Ammon's horn (tissue), 1 donor: ENCODE measurements around the gene FUCA1.
A peak's percentile ranks its signal among the peaks of the same experiment; 100 is the strongest.
"Not testable (repeated sequence)": the region's sequence is repeated elsewhere in the genome, so short reads cannot be mapped to it uniquely, and the experiment has no call there.

Source experiments
- DNase-seq: peaks from one replicate; pipeline ENCODE4 v3.0.0-alpha.2; 2016; ENCODE audit warnings: low spot score

FUCA1 gene

GRCh38 chr1:23837908-23838307 is 30.2 kb downstream of the FUCA1 start:
- DNase-seq = no peak

GRCh38 chr1:23836037-23836436 is 32.1 kb downstream of the FUCA1 start:
- no peak for DNase-seq

- DNase-seq = not testable (repeated sequence)
Observed at GRCh38 chr1:23834156-23834555, 33.9 kb downstream of the FUCA1 start.

GRCh38 chr1:23827717-23828116 is 40.4 kb downstream of the FUCA1 start:
- DNase-seq = no peak

GRCh38 chr1:23826590-23826989 is 41.5 kb downstream of the FUCA1 start:
- DNase-seq = not testable (repeated sequence)

- DNase-seq = no peak
Observed at GRCh38 chr1:23825762-23826522, 42.1 kb downstream of the FUCA1 start.

GRCh38 chr1:23825076-23825761 is 42.9 kb downstream of the FUCA1 start, which contains the start of gene HMGCL:
Gene HMGCL (minus strand): TSS chr1:23825429. CDS start chr1:23825415, 14 bp downstream.
- DNase-seq = peak; percentile 93

GRCh38 chr1:23824711-23825075 is 43.4 kb downstream of the FUCA1 start:
- DNase-seq = no peak

- DNase-seq = no peak
Observed at GRCh38 chr1:23823767-23824166, 44.3 kb downstream of the FUCA1 start.

GRCh38 chr1:23817633-23818032 is 50.5 kb downstream of the FUCA1 start:
- no peak for DNase-seq

GRCh38 chr1:23816906-23817305 is 51.2 kb downstream of the FUCA1 start:
- DNase-seq = no peak

GRCh38 chr1:23816361-23816760 is 51.7 kb downstream of the FUCA1 start:
- no peak for DNase-seq

GRCh38 chr1:23814016-23814415 is 54.1 kb downstream of the FUCA1 start:
- DNase-seq = no peak

GRCh38 chr1:23810818-23811540 is 57.1 kb downstream of the FUCA1 start:
- DNase-seq = peak; percentile 68

GRCh38 chr1:23809751-23810171 is 58.3 kb downstream of the FUCA1 start:
- DNase-seq = peak; percentile 75

- no peak for DNase-seq
Observed at GRCh38 chr1:23807453-23807852, 60.6 kb downstream of the FUCA1 start.

GRCh38 chr1:23806280-23806679 is 61.8 kb downstream of the FUCA1 start:
- no peak for DNase-seq

- DNase-seq = no peak
Observed at GRCh38 chr1:23805025-23805424, 63.1 kb downstream of the FUCA1 start.

- DNase-seq = no peak
Observed at GRCh38 chr1:23804183-23804835, 63.8 kb downstream of the FUCA1 start.

GRCh38 chr1:23803674-23804073 is 64.4 kb downstream of the FUCA1 start:
- DNase-seq = no peak

- DNase-seq = not testable (repeated sequence)
Observed at GRCh38 chr1:23802809-23803342, 65.2 kb downstream of the FUCA1 start.

- DNase-seq = no peak
Observed at GRCh38 chr1:23801876-23802275, 66.2 kb downstream of the FUCA1 start.
